Stimulated activated CD8-positive, alpha-beta memory T cell treated with anti-CD3 and anti-CD28 coated beads, Interleukin-15, amount 100 ng/mL, for 48 hours (primary cell): ENCODE data around the gene MAN1C1.
"Not testable (repeated sequence)": the region's sequence is repeated elsewhere in the genome, so short reads cannot be mapped to it uniquely, and the experiment has no call there.

Source experiments
- DNase-seq, 2 donors: peaks; one replicate each; pipeline ENCODE4 v3.0.0-alpha.2; 2020; ENCODE audit warnings: low read depth in 2 of 2

MAN1C1 gene

GRCh38 chr1:25680701-25681100 is 64.1 kb downstream of the MAN1C1 start:
- no peak for DNase-seq

GRCh38 chr1:25682059-25682601 is 65.5 kb downstream of the MAN1C1 start:
- no peak for DNase-seq

- no peak for DNase-seq
Measured at GRCh38 chr1:25683177-25683576, 66.6 kb downstream of the MAN1C1 start.

- no peak for DNase-seq
Measured at GRCh38 chr1:25683731-25684130, 67.1 kb downstream of the MAN1C1 start.

GRCh38 chr1:25684216-25684965 is 67.8 kb downstream of the MAN1C1 start:
- DNase-seq, result no peak

GRCh38 chr1:25685211-25685750 is 68.7 kb downstream of the MAN1C1 start:
- DNase-seq, result no peak

- no peak for DNase-seq
Measured at GRCh38 chr1:25685938-25686665, 69.5 kb downstream of the MAN1C1 start.

- no peak for DNase-seq
Measured at GRCh38 chr1:25687221-25688017, 70.8 kb downstream of the MAN1C1 start.

GRCh38 chr1:25688390-25689119 is 72.0 kb downstream of the MAN1C1 start:
- no peak for DNase-seq

GRCh38 chr1:25689686-25690381 is 73.2 kb downstream of the MAN1C1 start:
- no peak for DNase-seq

GRCh38 chr1:25690396-25690956 is 73.9 kb downstream of the MAN1C1 start:
- no peak for DNase-seq

- DNase-seq, result no peak
Measured at GRCh38 chr1:25691211-25691610, 74.6 kb downstream of the MAN1C1 start.

- no peak for DNase-seq
Measured at GRCh38 chr1:25692560-25692959, 76.0 kb downstream of the MAN1C1 start.

GRCh38 chr1:25694167-25695007 is 77.8 kb downstream of the MAN1C1 start:
- no peak for DNase-seq

GRCh38 chr1:25695090-25695770 is 78.6 kb downstream of the MAN1C1 start:
- DNase-seq, result no peak

GRCh38 chr1:25695771-25696311 is 79.2 kb downstream of the MAN1C1 start:
- no peak for DNase-seq

- DNase-seq, result not testable (repeated sequence)
Measured at GRCh38 chr1:25696643-25697042, 80.1 kb downstream of the MAN1C1 start.

GRCh38 chr1:25697435-25698217 is 81.0 kb downstream of the MAN1C1 start:
- DNase-seq, result no peak
